ENCODE data around the gene CDK5. TPM values are rescaled to one million over a fixed set of nuclear protein-coding genes. Genes with fewer than 3 reads are reported as not detected.
A peak's percentile ranks its signal among the peaks of the same experiment; 100 is the strongest.

The CDK5 gene
- total and polyA plus RNA-seq, 9 of the 15 experiments (the other 6 are each of a cell fraction or from before 2014, with no cell fraction given) = 3.2 to 38.0 (median 27.5) TPM

- TF ChIP-seq ILK (tag; IDR thresholded peaks at IDR 0.05; ENCODE audit: borderline replicate concordance, low read depth) (no peak), ZBTB9 (CRISPR knock-in tag; IDR thresholded peaks at IDR 0.05) (peak; percentile 72; the same call in 1 of the 2 replicates), RNF2 (IDR thresholded peaks at IDR 0.05) (peak; percentile 81), ZNF655 (CRISPR knock-in tag; IDR thresholded peaks at IDR 0.05) (no peak), ZNF140 (CRISPR knock-in tag; IDR thresholded peaks at IDR 0.05) (no peak), BRCA1 (IDR thresholded peaks at IDR 0.05) (no peak), BRCA1 (CRISPR knock-in tag; IDR thresholded peaks at IDR 0.05) (no peak), STAT5A (IDR thresholded peaks at IDR 0.05; ENCODE audit: borderline replicate concordance, low read length) (no peak), ATF3 (IDR thresholded peaks at IDR 0.05) (no peak), ATF3 (CRISPR knock-in tag; conservative IDR thresholded peaks at IDR 0.05) (no peak), POLR3A (IDR thresholded peaks at IDR 0.05; ENCODE audit: borderline replicate concordance, extremely low read depth, insufficient read depth, insufficient read length) (no peak), RNF219 (CRISPR knock-in tag; IDR thresholded peaks at IDR 0.05) (no peak), GABPB2 (CRISPR knock-in tag; conservative IDR thresholded peaks at IDR 0.05) (no peak), HNRNPK (IDR thresholded peaks at IDR 0.05; ENCODE audit: low read depth, low read length, poor library complexity, severe bottlenecking) (no peak), RBM17 (IDR thresholded peaks at IDR 0.05; ENCODE audit: borderline replicate concordance, low read depth, low read length) (no peak), EWSR1 (IDR thresholded peaks at IDR 0.05; ENCODE audit: borderline replicate concordance, low read depth, partially characterized antibody) (no peak), RBM15 (IDR thresholded peaks at IDR 0.05; ENCODE audit: insufficient read depth, low read length) (no peak), ZNF212 (CRISPR knock-in tag; IDR thresholded peaks at IDR 0.05) (no peak), ZBTB33 (CRISPR knock-in tag; IDR thresholded peaks at IDR 0.05) (0 out of 2 replicates have a peak, but pooled peaks have one; percentile 25)
These were observed 47.2 kb downstream of the CDK5 start (continued) for GRCh38 chr7:151010307-151011096.

Data from K562 (cell line).